WI38 (cell line): ENCODE measurements around the gene OCA2.

Source experiments
- H3K4me3 ChIP-seq: 2 replicates; pipeline ENCODE4 v1.5.1; 2011; ENCODE audit warnings: low read depth, mild to moderate bottlenecking, control low read depth, low read length
- CTCF ChIP-seq: IDR thresholded peaks from 2 replicates; pipeline ENCODE4 v1.5.1; 2012; ENCODE audit warnings: low read depth, mild to moderate bottlenecking, control low read depth, low read length

OCA2 gene

DNA sequence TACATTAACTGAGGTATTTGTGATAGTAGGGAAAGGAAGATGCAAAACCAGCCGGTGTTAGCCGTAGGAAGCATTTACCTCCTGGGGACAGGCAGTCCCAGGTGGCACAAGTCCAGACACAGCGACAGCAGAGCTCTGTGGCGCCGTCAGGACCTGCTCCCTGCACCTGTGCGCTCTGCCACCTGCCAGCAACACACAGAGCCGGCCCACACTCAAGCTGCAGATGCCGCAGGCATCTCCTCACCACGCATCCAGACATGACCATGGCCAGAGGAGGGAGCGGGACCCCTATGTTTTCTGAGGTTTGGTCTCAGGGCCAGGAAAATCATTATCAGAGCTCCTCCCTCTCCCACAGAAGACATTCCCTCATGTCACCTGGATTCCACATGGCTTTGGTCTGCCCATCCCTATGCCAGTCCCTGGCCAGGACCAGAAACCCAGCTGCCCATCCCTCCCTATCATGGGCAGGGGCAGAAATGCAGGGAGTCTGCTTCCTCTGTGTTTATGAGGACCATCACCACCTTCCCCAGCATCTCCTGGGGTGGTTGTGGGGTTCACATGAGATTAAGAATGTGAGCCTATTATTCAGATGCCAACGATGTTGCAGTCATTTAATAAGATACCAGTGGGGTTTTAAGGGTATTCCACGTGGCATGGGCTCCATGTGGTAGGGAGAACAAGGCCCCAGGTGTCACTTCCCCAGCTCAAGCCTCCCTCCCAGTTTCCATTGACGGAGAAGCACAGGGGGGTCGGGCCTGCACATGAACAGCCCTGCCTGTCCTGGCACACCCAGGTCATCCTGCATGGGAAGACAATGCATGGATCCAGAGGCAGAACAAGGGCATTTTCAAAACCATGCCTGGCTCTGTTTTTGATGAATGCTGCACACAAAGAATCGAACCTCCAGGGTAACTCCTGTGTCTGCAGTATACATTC is 251.1 kb downstream of the OCA2 start:
- no peak overlapping the region for H3K4me3 ChIP-seq
- no peak for TF ChIP-seq CTCF

DNA sequence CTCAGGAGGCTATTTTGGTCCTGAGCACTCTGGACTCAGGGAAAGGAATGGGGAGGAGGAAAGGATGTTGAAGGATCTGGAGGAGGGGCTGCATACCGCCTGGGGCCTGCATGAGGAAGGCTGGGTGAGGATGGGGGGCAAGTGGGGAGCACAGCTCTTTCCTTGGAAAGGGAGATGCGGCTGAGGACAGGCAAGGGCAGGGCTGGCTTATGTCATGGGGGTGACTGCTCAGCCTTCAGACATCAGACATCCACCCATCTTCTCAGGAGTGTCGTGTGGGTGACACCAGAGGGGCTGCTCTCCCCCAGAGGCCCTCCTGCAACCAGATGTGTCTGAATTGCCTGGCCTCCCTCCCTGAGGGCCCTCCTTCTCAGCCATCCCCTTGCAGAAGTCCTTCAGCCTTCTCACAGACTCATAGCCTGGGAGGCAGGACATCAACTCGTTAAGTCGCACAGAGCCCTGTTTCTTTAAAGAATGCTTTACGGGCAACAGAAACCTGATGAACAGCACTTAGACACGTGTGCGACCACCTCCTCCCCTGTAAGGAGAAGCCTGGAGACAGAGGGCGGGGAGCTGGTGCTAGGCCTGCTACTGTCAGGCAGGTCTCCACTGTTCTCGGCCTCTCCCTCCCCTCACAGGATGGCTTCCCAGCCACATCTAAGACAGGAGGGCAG is 252.3 kb downstream of the OCA2 start:
- TF ChIP-seq CTCF = no peak

DNA sequence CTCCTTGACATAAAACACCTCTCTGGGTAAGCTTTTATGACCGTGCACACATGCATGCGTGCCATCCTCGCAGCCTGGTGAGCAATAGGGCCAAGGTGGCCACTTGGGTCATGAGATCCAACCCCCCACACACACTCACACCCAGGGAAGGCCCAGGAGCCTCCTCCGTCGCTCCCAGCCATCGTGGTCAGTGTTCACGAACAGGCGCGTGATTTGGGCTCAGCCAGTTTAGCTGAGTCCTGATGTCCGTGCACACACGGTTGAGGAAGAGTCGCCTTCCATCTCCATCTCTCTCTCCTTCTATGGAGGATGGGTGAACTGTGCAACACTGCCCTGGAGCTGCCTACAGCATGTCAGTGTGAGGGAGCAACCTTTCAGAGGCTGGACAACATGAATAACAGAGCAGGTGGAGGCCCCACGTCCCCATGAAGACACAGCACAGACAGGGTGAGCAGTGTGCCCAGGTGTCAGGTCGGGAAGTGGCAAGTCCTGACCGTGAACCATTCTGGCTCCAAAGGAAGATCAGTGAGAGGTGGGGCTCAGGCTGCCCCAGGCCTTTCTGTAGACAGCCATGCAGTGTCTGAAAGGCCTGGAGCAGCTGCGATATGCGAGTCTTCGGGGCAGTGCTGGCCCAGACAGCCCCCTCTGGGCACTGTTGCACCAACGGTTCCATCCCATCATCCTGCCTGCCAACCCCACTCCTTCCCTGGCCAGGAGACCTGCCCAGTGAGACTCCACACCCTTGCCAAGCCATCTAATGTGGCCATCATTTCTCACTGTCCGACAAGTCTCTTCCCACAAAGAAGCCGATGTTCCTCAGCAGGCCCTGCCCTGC is 253.4 kb downstream of the OCA2 start:
- TF ChIP-seq CTCF = no peak
- no peak overlapping the region for H3K4me3 ChIP-seq

More for the DNA sequence above, 252.3 kb downstream of the OCA2 start:
- no peak overlapping the region for H3K4me3 ChIP-seq

DNA sequence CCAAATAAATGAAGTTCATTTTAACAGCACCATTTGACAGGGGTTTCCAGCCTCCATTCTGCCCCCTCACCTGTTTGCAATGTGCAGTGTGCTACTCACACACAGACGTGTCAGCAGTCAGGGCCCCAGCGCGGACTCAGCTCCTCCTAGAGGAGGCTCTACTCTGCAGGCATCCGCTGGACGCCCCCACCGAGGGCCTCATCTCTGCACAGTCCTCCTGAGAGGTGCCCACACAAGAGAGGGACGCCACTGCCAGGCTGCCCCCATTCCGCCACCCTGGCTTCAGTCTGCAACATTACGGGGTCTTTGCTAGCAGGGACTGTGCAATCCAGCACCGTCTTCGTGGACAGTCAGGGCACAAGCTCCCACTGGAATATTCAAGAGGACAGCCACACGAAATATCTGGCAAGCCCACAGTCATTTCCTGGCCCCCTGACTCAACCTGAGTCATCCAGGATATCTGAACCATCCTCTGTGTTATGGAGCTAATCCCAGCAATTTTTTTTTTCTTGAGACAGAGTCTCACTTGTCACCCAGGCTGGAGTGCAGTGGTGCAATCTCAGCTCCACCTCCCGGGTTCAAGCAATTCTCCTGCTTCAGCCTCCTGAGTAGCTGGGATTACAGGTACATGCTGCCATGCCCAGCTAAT is 255.0 kb downstream of the OCA2 start:
- no peak for TF ChIP-seq CTCF

DNA sequence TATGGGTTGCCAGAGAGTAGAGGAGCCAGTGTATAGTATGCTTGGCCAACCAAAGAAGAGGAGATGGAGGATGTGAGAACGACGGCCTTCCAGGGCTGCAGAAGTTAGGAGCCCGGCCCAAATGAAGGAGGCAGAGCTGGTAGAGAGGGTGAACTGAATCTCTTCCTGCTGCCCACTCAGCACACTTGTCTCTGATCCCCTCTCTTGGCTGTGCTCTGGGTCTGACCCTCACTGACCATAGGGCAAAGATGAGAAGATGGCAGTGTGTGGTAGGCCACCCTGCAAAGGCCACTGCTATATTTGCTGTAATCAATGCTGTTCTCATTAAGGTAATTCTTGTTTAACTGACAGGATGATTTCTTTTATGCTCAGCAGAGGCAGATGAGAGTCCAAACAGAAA is 256.0 kb downstream of the OCA2 start:
- no peak for TF ChIP-seq CTCF
- no peak overlapping the region for H3K4me3 ChIP-seq

More for the DNA sequence above, 255.0 kb downstream of the OCA2 start:
- no peak overlapping the region for H3K4me3 ChIP-seq

GRCh38 chr15:27842526-27842925 is 256.6 kb downstream of the OCA2 start:
- no peak overlapping the region for H3K4me3 ChIP-seq
- TF ChIP-seq CTCF = no peak
